G401 (cell line): ENCODE data around the gene CACNG3. TPM values are rescaled to one million over a fixed set of nuclear protein-coding genes. Genes with fewer than 3 reads are reported as not detected.
"Not testable (repeated sequence)": the region's sequence is repeated elsewhere in the genome, so short reads cannot be mapped to it uniquely, and the experiment has no call there.

Experiments used
- DNase-seq: peaks from one replicate; pipeline ENCODE4 v3.0.0-alpha.2; 2015; ENCODE audit warnings: low spot score
- in situ Hi-C: cut with HindIII; loops from 2 replicates; pipeline ENCODE4 v1.10.0; 2016; ENCODE audit warnings: low sequenced_read_pairs, mixed read lengths
- total RNA-seq: library from RNA; depleted of rRNA; stranded (reverse); fragments of >200 nt; shearing (Covaris generic); gene quantifications from 2 replicates; pipeline ENCODE4 v1.2.3, GENCODE V29; 2014

CACNG3 gene
- total RNA-seq, 1 experiment from 2014 or later = not detected

GRCh38 chr16:24273508-24274182 lies 17.5 kb downstream of the CACNG3 start:
- no peak for DNase-seq
- in situ Hi-C loops = no loop called here

- in situ Hi-C loops = no loop called here
- no peak for DNase-seq
Observed at GRCh38 chr16:24275413-24275812, 19.3 kb downstream of the CACNG3 start.

- no peak for DNase-seq
- in situ Hi-C loops = no loop called here
Observed at GRCh38 chr16:24279982-24280515, 23.9 kb downstream of the CACNG3 start.

GRCh38 chr16:24281466-24281865 lies 25.3 kb downstream of the CACNG3 start:
- no peak for DNase-seq
- in situ Hi-C loops = no loop called here

GRCh38 chr16:24282141-24282540 lies 26.0 kb downstream of the CACNG3 start:
- in situ Hi-C loops = no loop called here
- DNase-seq = no peak

- in situ Hi-C loops = no loop called here
- DNase-seq = no peak
Observed at GRCh38 chr16:24286741-24287405, 30.7 kb downstream of the CACNG3 start.

GRCh38 chr16:24288516-24288915 lies 32.4 kb downstream of the CACNG3 start:
- in situ Hi-C loops = no loop called here
- DNase-seq = no peak

- DNase-seq = no peak
- in situ Hi-C loops = no loop called here
Observed at GRCh38 chr16:24289166-24289700, 33.1 kb downstream of the CACNG3 start.

- in situ Hi-C loops = no loop called here
- DNase-seq = no peak
Observed at GRCh38 chr16:24291932-24292331, 35.8 kb downstream of the CACNG3 start.

GRCh38 chr16:24294131-24294530 lies 38.0 kb downstream of the CACNG3 start:
- DNase-seq = no peak
- in situ Hi-C loops = no loop called here

- in situ Hi-C loops = no loop called here
Observed at GRCh38 chr16:24297375-24297774, 41.2 kb downstream of the CACNG3 start.

GRCh38 chr16:24298548-24299167 lies 42.5 kb downstream of the CACNG3 start:
- no peak for DNase-seq
- in situ Hi-C loops = no loop called here

More at GRCh38 chr16:24297375-24297774, 41.2 kb downstream of the CACNG3 start:
- no peak for DNase-seq

- in situ Hi-C loops, DNase-seq: not testable (repeated sequence)
Observed at GRCh38 chr16:24300750-24301149, 44.6 kb downstream of the CACNG3 start.

GRCh38 chr16:24302636-24303035 lies 46.5 kb downstream of the CACNG3 start:
- in situ Hi-C loops = no loop called here
- no peak for DNase-seq

GRCh38 chr16:24308200-24308599 lies 52.1 kb downstream of the CACNG3 start:
- no peak for DNase-seq
- in situ Hi-C loops = no loop called here

- DNase-seq = no peak
- in situ Hi-C loops = no loop called here
Observed at GRCh38 chr16:24309258-24310142, 53.4 kb downstream of the CACNG3 start.

- in situ Hi-C loops = no loop called here
- no peak for DNase-seq
Observed at GRCh38 chr16:24315343-24315742, 59.2 kb downstream of the CACNG3 start.

GRCh38 chr16:24318680-24319079 lies 62.5 kb downstream of the CACNG3 start:
- in situ Hi-C loops = no loop called here

More at GRCh38 chr16:24318680-24319079, 62.5 kb downstream of the CACNG3 start:
- DNase-seq = no peak
